Esophagus squamous epithelium (tissue), 4 donors: ENCODE results near the gene KIF26B.

Experiments used
- POLR2A ChIP-seq, 4 donors: fragments of 450-650 bp; IDR thresholded peaks; one replicate each; pipeline ENCODE4 v1.6.1; 2017; ENCODE audit warnings: antibody characterized with exemption in 4 of 4, mild to moderate bottlenecking in 4 of 4, moderate library complexity in 3 of 4
- TF ChIP-seq, protein P1 (sequence below), 6 experiments: fragments of 450-650 bp in 4 of 6; fragments of 200-600 bp in 2 of 6; sonication (generic) in 2 of 6; IDR thresholded peaks; one replicate each; pipeline ENCODE4 v1.5.1; 2016 to 2019; ENCODE audit warnings: antibody characterized with exemption in 6 of 6, mild to moderate bottlenecking in 4 of 6, moderate library complexity in 4 of 6

GRCh38 chr1:245717611-245718010 lies 562.8 kb downstream of the KIF26B start:
- TF ChIP-seq, protein P1, sequence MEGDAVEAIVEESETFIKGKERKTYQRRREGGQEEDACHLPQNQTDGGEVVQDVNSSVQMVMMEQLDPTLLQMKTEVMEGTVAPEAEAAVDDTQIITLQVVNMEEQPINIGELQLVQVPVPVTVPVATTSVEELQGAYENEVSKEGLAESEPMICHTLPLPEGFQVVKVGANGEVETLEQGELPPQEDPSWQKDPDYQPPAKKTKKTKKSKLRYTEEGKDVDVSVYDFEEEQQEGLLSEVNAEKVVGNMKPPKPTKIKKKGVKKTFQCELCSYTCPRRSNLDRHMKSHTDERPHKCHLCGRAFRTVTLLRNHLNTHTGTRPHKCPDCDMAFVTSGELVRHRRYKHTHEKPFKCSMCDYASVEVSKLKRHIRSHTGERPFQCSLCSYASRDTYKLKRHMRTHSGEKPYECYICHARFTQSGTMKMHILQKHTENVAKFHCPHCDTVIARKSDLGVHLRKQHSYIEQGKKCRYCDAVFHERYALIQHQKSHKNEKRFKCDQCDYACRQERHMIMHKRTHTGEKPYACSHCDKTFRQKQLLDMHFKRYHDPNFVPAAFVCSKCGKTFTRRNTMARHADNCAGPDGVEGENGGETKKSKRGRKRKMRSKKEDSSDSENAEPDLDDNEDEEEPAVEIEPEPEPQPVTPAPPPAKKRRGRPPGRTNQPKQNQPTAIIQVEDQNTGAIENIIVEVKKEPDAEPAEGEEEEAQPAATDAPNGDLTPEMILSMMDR (IDR thresholded peaks at IDR 0.05) = no peak
- TF ChIP-seq POLR2A (IDR thresholded peaks at IDR 0.05) = no peak
